HepG2 (cell line): ENCODE data around the gene PALM3. TPM values are rescaled to one million over a fixed set of nuclear protein-coding genes. Genes with fewer than 3 reads are reported as not detected.
A peak's percentile ranks its signal among the peaks of the same experiment; 100 is the strongest.

Experiments used
- AGO1 ChIP-seq: fragments of 200-400 bp; formaldehyde crosslinking; IDR thresholded peaks from 2 replicates; pipeline ENCODE4 v1.6.1; 2017; ENCODE audit warnings: mild to moderate bottlenecking, low read depth, low read length, moderate library complexity; ENCODE audit not compliant: poor library complexity, severe bottlenecking
- ARNTL ChIP-seq: sonication (generic); formaldehyde crosslinking; IDR thresholded peaks from 2 replicates; pipeline ENCODE4 v1.4.0; 2020; ENCODE audit warnings: mild to moderate bottlenecking, missing genetic modification reagents
- CHD2 ChIP-seq: IDR thresholded peaks from 2 replicates; pipeline ENCODE4 v1.6.1; 2011; ENCODE audit warnings: low read depth, low read length, improper control_type of control experiment
- GABPB1 ChIP-seq: IDR thresholded peaks from 2 replicates; pipeline ENCODE4 v1.6.1; 2016; ENCODE audit warnings: mild to moderate bottlenecking, missing genetic modification reagents, moderate library complexity, missing compliant biosample characterization
- HOXD1 ChIP-seq: sonication (generic); formaldehyde crosslinking; IDR thresholded peaks from 2 replicates; pipeline ENCODE4 v1.5.0; 2020; ENCODE audit warnings: missing genetic modification reagents
- NFIB ChIP-seq: sonication (generic); formaldehyde crosslinking; IDR thresholded peaks from 2 replicates; pipeline ENCODE4 v1.9.0; 2021; ENCODE audit warnings: missing genetic modification reagents, mild to moderate bottlenecking, borderline replicate concordance
- RBM39 ChIP-seq: fragments of 200-400 bp; formaldehyde crosslinking; IDR thresholded peaks from one replicate; pipeline ENCODE4 v1.6.1; 2018; ENCODE audit warnings: antibody characterized with exemption, mild to moderate bottlenecking, low read depth, low read length; ENCODE audit not compliant: poor library complexity, severe bottlenecking
- SP2 ChIP-seq: sonication (generic); formaldehyde crosslinking; IDR thresholded peaks from 2 replicates; pipeline ENCODE4 v1.5.1; 2020; ENCODE audit warnings: mild to moderate bottlenecking, missing genetic modification reagents
- SP4 ChIP-seq: sonication (generic); formaldehyde crosslinking; IDR thresholded peaks from 2 replicates; pipeline ENCODE4 v1.8.1; 2023; ENCODE audit warnings: mild to moderate bottlenecking, missing genetic modification reagents
- ZFX ChIP-seq: sonication (generic); formaldehyde crosslinking; IDR thresholded peaks from 2 replicates; pipeline ENCODE4 v1.4.0; 2020; ENCODE audit warnings: mild to moderate bottlenecking, low read depth, missing genetic modification reagents, moderate library complexity
- ZNF207 ChIP-seq: fragments of 450-650 bp; IDR thresholded peaks from 2 replicates; pipeline ENCODE4 v1.6.1; 2016; ENCODE audit warnings: antibody characterized with exemption, borderline replicate concordance
- ZNF543 ChIP-seq: sonication (generic); formaldehyde crosslinking; IDR thresholded peaks from 2 replicates; pipeline ENCODE4 v1.4.0; 2020; ENCODE audit warnings: mild to moderate bottlenecking, missing genetic modification reagents
- polyA plus RNA-seq, 8 experiments: library from polyadenylated mRNA; depleted of rRNA in 3 of 8; stranded (reverse) in 7 of 8; unstranded in 1 of 8; fragments of >200 nt; fragmentation: Illumina TruSeq in 4 of 8; extraction: Trizol in 4 of 8; gene quantifications; 2 replicates each; pipeline versions ENCODE4 v1.2.1 to v1.2.3, GENCODE V29; 2011 to 2016; ENCODE audit warnings: low read depth in 4 of 8, missing spikeins in 1 of 8, mixed read lengths in 1 of 8; ENCODE audit not compliant: insufficient read depth in 1 of 8
- total RNA-seq, 5 experiments: library from RNA; depleted of rRNA; stranded (reverse); fragments of >200 nt; fragmentation: Illumina TruSeq; extraction: Trizol; gene quantifications; 2 replicates each; pipeline ENCODE4 v1.2.3, GENCODE V29; 2016; ENCODE audit warnings: low read depth in 1 of 5
- TF ChIP-seq, protein P1 (sequence below): IDR thresholded peaks from 2 replicates; pipeline ENCODE4 v1.6.1; 2012; ENCODE audit warnings: inconsistent platforms
- TF ChIP-seq, protein P2 (sequence below): sonication (generic); formaldehyde crosslinking; conservative IDR thresholded peaks from 2 replicates; pipeline ENCODE4 v1.4.0; 2020; ENCODE audit warnings: mild to moderate bottlenecking, missing genetic modification reagents, moderate library complexity
- TF ChIP-seq, protein P3 (sequence below): IDR thresholded peaks from 2 replicates; pipeline ENCODE4 v1.6.1; 2016
- TF ChIP-seq, protein P4 (sequence below): sonication (generic); formaldehyde crosslinking; IDR thresholded peaks from 2 replicates; pipeline ENCODE4 v1.4.0; 2020; ENCODE audit warnings: missing genetic modification reagents
- TF ChIP-seq, protein P5 (sequence below): sonication (generic); formaldehyde crosslinking; IDR thresholded peaks from 2 replicates; pipeline ENCODE4 v1.4.0; 2020; ENCODE audit warnings: missing genetic modification reagents

The PALM3 gene
- total and polyA plus RNA-seq, 2 of the 13 experiments (the other 11 are each of a cell fraction or from before 2014, with no cell fraction given): 0.79 to 2.4 TPM

DNA sequence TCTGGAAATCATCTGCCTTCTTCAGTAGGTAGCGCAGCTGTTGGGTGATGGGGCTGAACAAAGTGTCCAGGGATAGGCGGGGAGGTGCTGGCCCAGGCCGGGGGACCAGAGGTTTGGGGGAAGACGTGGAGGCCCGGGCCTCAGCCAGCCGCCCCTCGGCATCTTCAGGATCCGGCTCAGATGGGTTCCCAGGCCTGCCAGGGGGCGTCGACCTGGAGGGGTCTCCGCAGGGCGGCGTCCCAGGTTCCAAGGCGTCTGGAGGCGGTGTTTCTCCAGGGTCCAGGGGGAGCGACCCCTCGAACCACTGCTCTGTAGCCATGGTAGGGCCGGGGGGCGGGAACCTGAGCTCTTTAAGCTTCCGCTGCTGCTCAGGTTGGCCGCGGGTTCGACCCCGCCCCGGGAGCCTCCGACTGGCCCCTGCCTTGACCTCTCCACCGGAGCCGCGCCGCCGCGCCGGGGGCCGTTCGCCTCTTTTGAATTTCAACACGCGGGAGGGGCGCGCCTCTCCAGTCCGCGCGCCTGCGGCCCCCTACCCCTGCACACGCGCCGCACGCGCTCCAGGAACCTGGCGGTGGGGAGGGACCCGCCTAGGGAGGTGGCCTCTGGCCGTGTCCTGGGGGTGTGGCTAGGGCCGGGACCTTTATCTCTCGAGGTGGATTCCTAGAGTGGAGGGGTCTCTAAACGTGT is 23.6 kb upstream of the PALM3 start, which contains the start of gene C19orf67 (continued):
- TF ChIP-seq GABPB1 (CRISPR knock-in tag) (peak; percentile 54; the same call in 1 of the 2 replicates), NFIB (CRISPR knock-in tag) (no peak), SP2 (no peak), ARNTL (CRISPR knock-in tag) (no peak), HOXD1 (CRISPR knock-in tag) (no peak), ZFX (CRISPR knock-in tag) (peak; percentile 44), ZNF543 (CRISPR knock-in tag) (no peak), RBM39 (peak; percentile 41), SP4 (CRISPR knock-in tag) (0 out of 2 replicates have a peak, but pooled peaks have one; percentile 36), AGO1 (peak; percentile 58), ZNF207 (no peak), CHD2 (no peak)
- TF ChIP-seq, protein P1, sequence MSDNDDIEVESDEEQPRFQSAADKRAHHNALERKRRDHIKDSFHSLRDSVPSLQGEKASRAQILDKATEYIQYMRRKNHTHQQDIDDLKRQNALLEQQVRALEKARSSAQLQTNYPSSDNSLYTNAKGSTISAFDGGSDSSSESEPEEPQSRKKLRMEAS: 0 out of 2 replicates have a peak, but pooled peaks have one; percentile 28
- TF ChIP-seq, protein P2, sequence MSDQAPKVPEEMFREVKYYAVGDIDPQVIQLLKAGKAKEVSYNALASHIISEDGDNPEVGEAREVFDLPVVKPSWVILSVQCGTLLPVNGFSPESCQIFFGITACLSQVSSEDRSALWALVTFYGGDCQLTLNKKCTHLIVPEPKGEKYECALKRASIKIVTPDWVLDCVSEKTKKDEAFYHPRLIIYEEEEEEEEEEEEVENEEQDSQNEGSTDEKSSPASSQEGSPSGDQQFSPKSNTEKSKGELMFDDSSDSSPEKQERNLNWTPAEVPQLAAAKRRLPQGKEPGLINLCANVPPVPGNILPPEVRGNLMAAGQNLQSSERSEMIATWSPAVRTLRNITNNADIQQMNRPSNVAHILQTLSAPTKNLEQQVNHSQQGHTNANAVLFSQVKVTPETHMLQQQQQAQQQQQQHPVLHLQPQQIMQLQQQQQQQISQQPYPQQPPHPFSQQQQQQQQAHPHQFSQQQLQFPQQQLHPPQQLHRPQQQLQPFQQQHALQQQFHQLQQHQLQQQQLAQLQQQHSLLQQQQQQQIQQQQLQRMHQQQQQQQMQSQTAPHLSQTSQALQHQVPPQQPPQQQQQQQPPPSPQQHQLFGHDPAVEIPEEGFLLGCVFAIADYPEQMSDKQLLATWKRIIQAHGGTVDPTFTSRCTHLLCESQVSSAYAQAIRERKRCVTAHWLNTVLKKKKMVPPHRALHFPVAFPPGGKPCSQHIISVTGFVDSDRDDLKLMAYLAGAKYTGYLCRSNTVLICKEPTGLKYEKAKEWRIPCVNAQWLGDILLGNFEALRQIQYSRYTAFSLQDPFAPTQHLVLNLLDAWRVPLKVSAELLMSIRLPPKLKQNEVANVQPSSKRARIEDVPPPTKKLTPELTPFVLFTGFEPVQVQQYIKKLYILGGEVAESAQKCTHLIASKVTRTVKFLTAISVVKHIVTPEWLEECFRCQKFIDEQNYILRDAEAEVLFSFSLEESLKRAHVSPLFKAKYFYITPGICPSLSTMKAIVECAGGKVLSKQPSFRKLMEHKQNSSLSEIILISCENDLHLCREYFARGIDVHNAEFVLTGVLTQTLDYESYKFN (CRISPR knock-in tag): 0 out of 2 replicates have a peak, but pooled peaks have one; percentile 8
- TF ChIP-seq, protein P3, sequence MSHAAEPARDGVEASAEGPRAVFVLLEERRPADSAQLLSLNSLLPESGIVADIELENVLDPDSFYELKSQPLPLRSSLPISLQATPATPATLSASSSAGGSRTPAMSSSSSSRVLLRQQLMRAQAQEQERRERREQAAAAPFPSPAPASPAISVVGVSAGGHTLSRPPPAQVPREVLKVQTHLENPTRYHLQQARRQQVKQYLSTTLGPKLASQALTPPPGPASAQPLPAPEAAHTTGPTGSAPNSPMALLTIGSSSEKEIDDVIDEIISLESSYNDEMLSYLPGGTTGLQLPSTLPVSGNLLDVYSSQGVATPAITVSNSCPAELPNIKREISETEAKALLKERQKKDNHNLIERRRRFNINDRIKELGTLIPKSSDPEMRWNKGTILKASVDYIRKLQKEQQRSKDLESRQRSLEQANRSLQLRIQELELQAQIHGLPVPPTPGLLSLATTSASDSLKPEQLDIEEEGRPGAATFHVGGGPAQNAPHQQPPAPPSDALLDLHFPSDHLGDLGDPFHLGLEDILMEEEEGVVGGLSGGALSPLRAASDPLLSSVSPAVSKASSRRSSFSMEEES (CRISPR knock-in tag): 0 out of 2 replicates have a peak, but pooled peaks have one; percentile 5
- TF ChIP-seq, protein P4, sequence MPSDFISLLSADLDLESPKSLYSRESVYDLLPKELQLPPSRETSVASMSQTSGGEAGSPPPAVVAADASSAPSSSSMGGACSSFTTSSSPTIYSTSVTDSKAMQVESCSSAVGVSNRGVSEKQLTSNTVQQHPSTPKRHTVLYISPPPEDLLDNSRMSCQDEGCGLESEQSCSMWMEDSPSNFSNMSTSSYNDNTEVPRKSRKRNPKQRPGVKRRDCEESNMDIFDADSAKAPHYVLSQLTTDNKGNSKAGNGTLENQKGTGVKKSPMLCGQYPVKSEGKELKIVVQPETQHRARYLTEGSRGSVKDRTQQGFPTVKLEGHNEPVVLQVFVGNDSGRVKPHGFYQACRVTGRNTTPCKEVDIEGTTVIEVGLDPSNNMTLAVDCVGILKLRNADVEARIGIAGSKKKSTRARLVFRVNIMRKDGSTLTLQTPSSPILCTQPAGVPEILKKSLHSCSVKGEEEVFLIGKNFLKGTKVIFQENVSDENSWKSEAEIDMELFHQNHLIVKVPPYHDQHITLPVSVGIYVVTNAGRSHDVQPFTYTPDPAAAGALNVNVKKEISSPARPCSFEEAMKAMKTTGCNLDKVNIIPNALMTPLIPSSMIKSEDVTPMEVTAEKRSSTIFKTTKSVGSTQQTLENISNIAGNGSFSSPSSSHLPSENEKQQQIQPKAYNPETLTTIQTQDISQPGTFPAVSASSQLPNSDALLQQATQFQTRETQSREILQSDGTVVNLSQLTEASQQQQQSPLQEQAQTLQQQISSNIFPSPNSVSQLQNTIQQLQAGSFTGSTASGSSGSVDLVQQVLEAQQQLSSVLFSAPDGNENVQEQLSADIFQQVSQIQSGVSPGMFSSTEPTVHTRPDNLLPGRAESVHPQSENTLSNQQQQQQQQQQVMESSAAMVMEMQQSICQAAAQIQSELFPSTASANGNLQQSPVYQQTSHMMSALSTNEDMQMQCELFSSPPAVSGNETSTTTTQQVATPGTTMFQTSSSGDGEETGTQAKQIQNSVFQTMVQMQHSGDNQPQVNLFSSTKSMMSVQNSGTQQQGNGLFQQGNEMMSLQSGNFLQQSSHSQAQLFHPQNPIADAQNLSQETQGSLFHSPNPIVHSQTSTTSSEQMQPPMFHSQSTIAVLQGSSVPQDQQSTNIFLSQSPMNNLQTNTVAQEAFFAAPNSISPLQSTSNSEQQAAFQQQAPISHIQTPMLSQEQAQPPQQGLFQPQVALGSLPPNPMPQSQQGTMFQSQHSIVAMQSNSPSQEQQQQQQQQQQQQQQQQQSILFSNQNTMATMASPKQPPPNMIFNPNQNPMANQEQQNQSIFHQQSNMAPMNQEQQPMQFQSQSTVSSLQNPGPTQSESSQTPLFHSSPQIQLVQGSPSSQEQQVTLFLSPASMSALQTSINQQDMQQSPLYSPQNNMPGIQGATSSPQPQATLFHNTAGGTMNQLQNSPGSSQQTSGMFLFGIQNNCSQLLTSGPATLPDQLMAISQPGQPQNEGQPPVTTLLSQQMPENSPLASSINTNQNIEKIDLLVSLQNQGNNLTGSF (CRISPR knock-in tag): no peak
- TF ChIP-seq, protein P5, sequence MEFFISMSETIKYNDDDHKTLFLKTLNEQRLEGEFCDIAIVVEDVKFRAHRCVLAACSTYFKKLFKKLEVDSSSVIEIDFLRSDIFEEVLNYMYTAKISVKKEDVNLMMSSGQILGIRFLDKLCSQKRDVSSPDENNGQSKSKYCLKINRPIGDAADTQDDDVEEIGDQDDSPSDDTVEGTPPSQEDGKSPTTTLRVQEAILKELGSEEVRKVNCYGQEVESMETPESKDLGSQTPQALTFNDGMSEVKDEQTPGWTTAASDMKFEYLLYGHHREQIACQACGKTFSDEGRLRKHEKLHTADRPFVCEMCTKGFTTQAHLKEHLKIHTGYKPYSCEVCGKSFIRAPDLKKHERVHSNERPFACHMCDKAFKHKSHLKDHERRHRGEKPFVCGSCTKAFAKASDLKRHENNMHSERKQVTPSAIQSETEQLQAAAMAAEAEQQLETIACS (CRISPR knock-in tag): peak; percentile 66
